ENCODE measurements around the gene MAST3.

- no peak for TF ChIP-seq CTCF (tag by site-specific recombination; IDR thresholded peaks at IDR 0.05)
- TF ChIP-seq ZNF548 (tag by site-specific recombination; IDR thresholded peaks at IDR 0.05), result no peak
Measured at GRCh38 chr19:18150776-18151624, 53.4 kb downstream of the MAST3 start.

Measured in HEK293 (cell line).